Endothelial cell of umbilical vein (primary cell): ENCODE data around the gene PRM1. TPM values are rescaled to one million over a fixed set of nuclear protein-coding genes. Genes with fewer than 3 reads are reported as not detected.

Experiments used
- BruUV-seq: library from RNA; stranded (reverse); fragments of 400-500 nt; replicated peaks from 2 replicates; lab custom pipeline; 2021; lab: Mats Ljungman, UMichigan
- CTCF ChIA-PET: fragments of 300-600, 350-600 bp; sonication (Branson Sonifier 250); formaldehyde crosslinking; loops from one replicate; lab custom pipeline; 2021; ENCODE audit warnings: antibody characterized with exemption, inconsistent platforms; lab: Charles Lee
- POLR2A ChIA-PET: fragments of 300-600, 350-600 bp; sonication (Branson Sonifier 250); formaldehyde crosslinking; loops from one replicate; lab custom pipeline; 2021; ENCODE audit warnings: antibody characterized with exemption, inconsistent platforms; lab: Charles Lee
- DNase-seq: peaks from one replicate; pipeline ENCODE4 v3.0.0-alpha.2; 2011; ENCODE audit warnings: low read depth, low spot score
- FAIRE-seq: peaks from 2 replicates; lab custom pipeline; 2011; peaks lifted over from hg19 to GRCh38; lab: Jason Lieb, UNC
- H2AFZ ChIP-seq: 2 replicates; pipeline ENCODE4 v1.6.0; 2012; ENCODE audit warnings: low read depth, low read length, control low read depth, inconsistent platforms
- H3K27ac ChIP-seq: 2 replicates; pipeline ENCODE4 v1.5.1; 2011; ENCODE audit warnings: low read depth, mild to moderate bottlenecking, control low read depth, low read length, moderate library complexity; ENCODE audit not compliant: insufficient read depth
- H3K27me3 ChIP-seq, 2 experiments: 2 replicates each; pipeline versions ENCODE4 v1.6.0 to v1.6.1; 2011; ENCODE audit warnings: low read length in 2 of 2, mixed read lengths in 1 of 2; ENCODE audit not compliant: control insufficient read depth in 2 of 2, insufficient read depth in 2 of 2
- H3K36me3 ChIP-seq, 2 experiments: 2 replicates in 1 of 2; 3 replicates in 1 of 2; pipeline ENCODE4 v1.5.1; 2011; ENCODE audit warnings: low read length in 2 of 2, mild to moderate bottlenecking in 1 of 2, moderate library complexity in 1 of 2; ENCODE audit not compliant: control insufficient read depth in 2 of 2, insufficient read depth in 2 of 2; ENCODE audit errors: extremely low read depth in 1 of 2
- H3K4me1 ChIP-seq: 3 replicates; pipeline ENCODE4 v1.5.1; 2011; ENCODE audit warnings: mild to moderate bottlenecking, low read length; ENCODE audit not compliant: control insufficient read depth, insufficient read depth; ENCODE audit errors: extremely low read depth
- H3K4me2 ChIP-seq: 2 replicates; pipeline ENCODE4 v1.6.1; 2011; ENCODE audit warnings: low read length, control low read depth, mixed read lengths; ENCODE audit not compliant: insufficient read depth
- H3K4me3 ChIP-seq, 3 experiments: fragments of 200-600 bp in 1 of 3; sonication (generic), shearing (Covaris generic) in 1 of 3; replicated peaks in 1 of 3; 2 replicates each; pipeline ENCODE4 v1.5.1; 2011 to 2016; ENCODE audit warnings: control low read depth in 3 of 3, low read length in 3 of 3, mild to moderate bottlenecking in 2 of 3, inconsistent platforms in 1 of 3, low read depth in 1 of 3, moderate library complexity in 1 of 3; ENCODE audit not compliant: insufficient read depth in 1 of 3
- H3K79me2 ChIP-seq: 2 replicates; pipeline ENCODE4 v1.6.0; 2012; ENCODE audit warnings: low read length, inconsistent platforms; ENCODE audit not compliant: control insufficient read depth, insufficient read depth
- H3K9ac ChIP-seq: replicated peaks from 2 replicates; pipeline ENCODE3; 2011; ENCODE audit warnings: low read length, control low read depth; ENCODE audit not compliant: insufficient read depth; ENCODE audit errors: extremely low read depth
- H3K9me1 ChIP-seq: replicated peaks from 3 replicates; pipeline ENCODE4 v1.6.0; 2011; ENCODE audit warnings: mild to moderate bottlenecking, low read length; ENCODE audit not compliant: control insufficient read depth, insufficient read depth; ENCODE audit errors: extremely low read depth
- H3K9me3 ChIP-seq: replicated peaks from 2 replicates; pipeline ENCODE4 v1.5.1; 2012; ENCODE audit warnings: low read length, inconsistent platforms; ENCODE audit not compliant: control insufficient read depth, insufficient read depth
- H4K20me1 ChIP-seq: replicated peaks from 2 replicates; pipeline ENCODE3; 2011; ENCODE audit warnings: mild to moderate bottlenecking, low read length; ENCODE audit not compliant: control insufficient read depth, insufficient read depth; ENCODE audit errors: extremely low read depth
- CTCF ChIP-seq, 2 donors: IDR thresholded peaks; 1 replicate in 1 of 2; 2 replicates in 1 of 2; pipeline ENCODE4 v1.5.1; 2011; ENCODE audit warnings: low read length in 2 of 2, mild to moderate bottlenecking in 2 of 2, moderate library complexity in 2 of 2, control low read depth in 1 of 2, inconsistent platforms in 1 of 2, low read depth in 1 of 2; ENCODE audit not compliant: insufficient read depth in 1 of 2; ENCODE audit errors: extremely low read depth in 1 of 2
- EZH2 ChIP-seq: IDR thresholded peaks from 2 replicates; pipeline ENCODE4 v1.6.1; 2012; ENCODE audit warnings: borderline replicate concordance, low read depth, mild to moderate bottlenecking, moderate library complexity, low read length, inconsistent platforms; ENCODE audit not compliant: severe bottlenecking
- FOS ChIP-seq: IDR thresholded peaks from 2 replicates; pipeline ENCODE4 v1.6.1; 2011; ENCODE audit warnings: mild to moderate bottlenecking, low read length, moderate library complexity, borderline replicate concordance; ENCODE audit not compliant: insufficient read depth
- GATA2 ChIP-seq: IDR thresholded peaks from 2 replicates; pipeline ENCODE4 v1.7.0; 2011; ENCODE audit warnings: low read depth, mild to moderate bottlenecking, moderate library complexity, mixed read lengths, low read length; ENCODE audit not compliant: insufficient read length, insufficient read depth
- JUN ChIP-seq: IDR thresholded peaks from 2 replicates; pipeline ENCODE4 v1.6.1; 2011; ENCODE audit warnings: borderline replicate concordance, low read depth; ENCODE audit not compliant: insufficient read length, insufficient read depth
- MAX ChIP-seq: IDR thresholded peaks from 2 replicates; pipeline ENCODE4 v1.6.1; 2011; ENCODE audit not compliant: insufficient read depth, insufficient read length
- MYC ChIP-seq: IDR thresholded peaks from one replicate; pipeline ENCODE4 v1.6.1; 2011; ENCODE audit warnings: mild to moderate bottlenecking, low read depth, low read length
- POLR2A ChIP-seq: IDR thresholded peaks from 2 replicates; pipeline ENCODE4 v1.6.1; 2012; ENCODE audit warnings: low read depth, mild to moderate bottlenecking, control low read depth, low read length
- POLR2AphosphoS5 ChIP-seq: IDR thresholded peaks from 2 replicates; pipeline ENCODE4 v1.6.1; 2012; ENCODE audit warnings: low read depth, mild to moderate bottlenecking, control low read depth, low read length, moderate library complexity; ENCODE audit not compliant: insufficient read depth
- dilution Hi-C: fragments of 300-500 bp; cut with MboI; formaldehyde crosslinking; loops from one replicate; pipeline ENCODE4 v1.15.0; 2019; ENCODE audit warnings: low sequenced_read_pairs; ENCODE audit not compliant: extremely low pct_ligation_motif_present
- intact Hi-C: fragments of 100-400 bp; cut with micrococcal nuclease; formaldehyde crosslinking; loops from one replicate; pipeline ENCODE4 v1.10.0; 2022
- polyA plus RNA-seq, 4 experiments: library from polyadenylated mRNA; depleted of rRNA in 3 of 4; stranded (reverse) in 3 of 4; unstranded in 1 of 4; fragments of >200 nt; gene quantifications; 2 replicates each; pipeline versions ENCODE4 v1.2.1 to v1.2.3, GENCODE V29; 2011 to 2012; ENCODE audit warnings: missing spikeins in 1 of 4
- total RNA-seq: library from RNA; stranded (reverse); gene quantifications from 2 replicates; pipeline ENCODE4 v1.2.3, GENCODE V29; 2021

The PRM1 gene
- total and polyA plus RNA-seq, 2 donors (not counting 3 experiments of a cell fraction or from before 2014, with no cell fraction given): not detected

- Histone ChIP-seq H3K4me2 (no peak within 1 kb of the TSS), H3K9me1 (no peaks in the 10 kb centered on the region), H3K9ac (no peak within 1 kb of the TSS), H3K4me3 (no peak within 1 kb of the TSS), H4K20me1 (no peaks in the 10 kb centered on the region), H3K9me3 (no peaks in the 10 kb centered on the region), H3K36me3 (no peaks in the 10 kb centered on the region), H3K79me2 (no peaks in the 10 kb centered on the region), H2AFZ (no peak within 1 kb of the TSS), H3K4me1 (no peaks in the 10 kb centered on the region), H3K27me3 (no peaks in the 10 kb centered on the region), H3K27ac (no peak within 1 kb of the TSS)
- ChIA-PET POLR2A (no interaction called here), CTCF (interaction anchor here (0.8 to 5.2 kb wide), 4 partner anchors 10 to 298 kb away, joined by 3 to 20 read pairs (median 3); partner anchors contain the start of gene SOCS1)
- FAIRE-seq: no peak
- BruUV-seq: no TSS peak
- no peak for DNase-seq
- intact Hi-C loops: no loop called here
- TF ChIP-seq CTCF (IDR thresholded peaks at IDR 0.05; ENCODE audit: extremely low read depth in 1 of 2, insufficient read depth in 1 of 2, low read depth in 1 of 2, low read length in 2 of 2) (no peak), EZH2 (no peak), JUN (no peak), FOS (no peak), POLR2A (no peak), POLR2AphosphoS5 (no peak), MAX (no peak), GATA2 (no peak), MYC (no peak)
- dilution Hi-C loops: no loop called here
Observed at GRCh38 chr16:11268921-11269375, 12.2 kb downstream of the PRM1 start, which contains the start of gene TNP2. TSS of gene TNP2 (minus strand) at chr16:11269325. CDS start at chr16:11269262, 63 bp downstream.
